GM06990 (cell line): Measurements from ENCODE around the gene NPAS3.

Experiments
- DNase-seq: peaks from one replicate; pipeline ENCODE4 v3.0.0-alpha.2; 2011; ENCODE audit not compliant: insufficient read length; ENCODE audit errors: extremely low read depth
- H3K27me3 ChIP-seq: replicated peaks from 2 replicates; pipeline ENCODE4 v1.6.0; 2011; ENCODE audit warnings: low read length; ENCODE audit not compliant: control insufficient read depth, insufficient read depth
- H3K36me3 ChIP-seq: 2 replicates; pipeline ENCODE4 v1.5.1; 2011; ENCODE audit warnings: low read length; ENCODE audit not compliant: control insufficient read depth, insufficient read depth
- H3K4me3 ChIP-seq: replicated peaks from 2 replicates; pipeline ENCODE4 v1.5.1; 2011; ENCODE audit warnings: low read depth, mild to moderate bottlenecking, control low read depth, low read length
- TF ChIP-seq, protein P1 (sequence below): IDR thresholded peaks from 2 replicates; pipeline ENCODE4 v1.5.1; 2011; ENCODE audit warnings: low read length, control low read depth, mild to moderate bottlenecking, inconsistent platforms; ENCODE audit not compliant: insufficient read depth, poor library complexity, severe bottlenecking

Gene NPAS3

DNA sequence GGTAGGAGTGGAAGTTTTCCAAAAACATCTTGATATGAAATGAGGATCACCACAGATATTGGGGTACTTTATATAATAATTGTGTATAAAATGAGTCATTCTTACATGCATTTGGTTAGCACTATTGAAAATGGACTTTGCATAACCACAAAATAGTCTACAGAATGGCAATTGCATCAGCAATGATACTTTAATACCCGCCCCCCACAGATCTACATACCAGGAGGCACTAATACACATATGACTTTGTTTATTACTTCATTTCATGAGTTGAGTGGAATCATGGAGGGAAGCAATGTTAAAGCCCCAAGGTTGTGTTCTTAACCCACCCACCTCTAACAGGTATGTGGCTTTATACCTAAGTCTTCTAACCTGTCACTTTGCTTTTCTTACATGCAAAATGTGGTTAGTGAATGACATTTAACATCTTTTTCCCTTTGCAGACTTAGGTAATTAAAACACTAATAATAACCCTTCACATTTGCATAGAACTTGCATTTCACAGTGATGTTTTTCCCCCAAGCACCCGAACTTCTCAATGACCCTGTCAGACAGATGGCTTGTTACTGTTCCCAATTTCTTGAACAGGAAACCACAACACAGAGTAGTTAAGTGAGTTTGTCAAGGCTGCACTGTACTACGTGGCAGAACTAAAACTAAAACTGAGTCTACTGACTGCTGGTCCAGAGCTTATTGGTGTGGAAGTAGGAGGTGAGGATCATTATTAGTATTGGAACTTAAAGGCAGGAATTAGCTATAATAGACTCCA is 101.9 kb downstream of the NPAS3 start:
- Histone ChIP-seq H3K36me3 (no peaks in the 10 kb centered on the region), H3K4me3 (no peak overlapping the region), H3K27me3 (no peaks in the 10 kb centered on the region)
- TF ChIP-seq, protein P1, sequence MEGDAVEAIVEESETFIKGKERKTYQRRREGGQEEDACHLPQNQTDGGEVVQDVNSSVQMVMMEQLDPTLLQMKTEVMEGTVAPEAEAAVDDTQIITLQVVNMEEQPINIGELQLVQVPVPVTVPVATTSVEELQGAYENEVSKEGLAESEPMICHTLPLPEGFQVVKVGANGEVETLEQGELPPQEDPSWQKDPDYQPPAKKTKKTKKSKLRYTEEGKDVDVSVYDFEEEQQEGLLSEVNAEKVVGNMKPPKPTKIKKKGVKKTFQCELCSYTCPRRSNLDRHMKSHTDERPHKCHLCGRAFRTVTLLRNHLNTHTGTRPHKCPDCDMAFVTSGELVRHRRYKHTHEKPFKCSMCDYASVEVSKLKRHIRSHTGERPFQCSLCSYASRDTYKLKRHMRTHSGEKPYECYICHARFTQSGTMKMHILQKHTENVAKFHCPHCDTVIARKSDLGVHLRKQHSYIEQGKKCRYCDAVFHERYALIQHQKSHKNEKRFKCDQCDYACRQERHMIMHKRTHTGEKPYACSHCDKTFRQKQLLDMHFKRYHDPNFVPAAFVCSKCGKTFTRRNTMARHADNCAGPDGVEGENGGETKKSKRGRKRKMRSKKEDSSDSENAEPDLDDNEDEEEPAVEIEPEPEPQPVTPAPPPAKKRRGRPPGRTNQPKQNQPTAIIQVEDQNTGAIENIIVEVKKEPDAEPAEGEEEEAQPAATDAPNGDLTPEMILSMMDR = no peak
- DNase-seq = no peak

DNA sequence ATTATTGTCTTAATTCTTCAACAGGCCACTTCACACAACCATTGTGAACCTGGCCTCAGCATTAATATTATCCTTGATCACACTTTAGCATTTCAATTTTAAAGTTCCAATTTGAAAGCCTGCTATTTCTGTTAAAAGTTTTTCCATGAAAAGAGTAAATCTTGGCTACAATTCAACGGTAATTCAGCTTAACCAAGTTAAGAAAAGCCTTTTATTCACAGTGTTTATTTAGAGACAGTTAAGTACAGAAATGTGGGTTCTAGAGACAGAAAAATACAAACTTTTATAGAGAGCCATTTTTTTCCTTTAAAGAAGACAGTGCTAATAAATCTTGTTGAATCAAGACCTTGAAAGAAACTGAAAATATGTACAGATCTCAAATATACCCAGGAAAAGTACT is 103.9 kb downstream of the NPAS3 start:
- no peaks in the 10 kb centered on the region for H3K36me3 ChIP-seq
- H3K27me3 ChIP-seq = no peaks in the 10 kb centered on the region
- H3K4me3 ChIP-seq = no peak overlapping the region
- TF ChIP-seq, protein P1 = no peak
- no peak for DNase-seq

DNA sequence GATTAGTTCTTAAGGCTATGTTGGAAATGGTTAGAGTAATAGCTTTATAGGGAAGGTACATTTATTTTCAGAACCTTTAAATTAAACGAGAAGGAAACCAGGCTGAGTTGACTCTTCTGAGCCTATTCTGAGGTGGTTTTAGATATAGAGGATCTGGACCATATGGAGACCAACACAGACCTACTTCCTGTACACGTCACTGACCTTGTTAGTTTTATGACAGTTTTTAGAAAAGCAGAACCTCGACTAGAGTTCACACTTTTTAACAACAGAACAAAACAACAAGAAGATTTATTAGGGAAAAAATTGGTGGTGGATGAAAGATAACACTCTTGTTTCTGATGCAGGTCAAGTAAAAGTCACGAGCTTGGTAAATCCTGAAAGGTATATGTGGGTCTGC is 107.1 kb downstream of the NPAS3 start:
- no peak for DNase-seq
- no peaks in the 10 kb centered on the region for H3K36me3 ChIP-seq
- no peaks in the 10 kb centered on the region for H3K27me3 ChIP-seq
- TF ChIP-seq, protein P1 = no peak
- H3K4me3 ChIP-seq = no peak overlapping the region

DNA sequence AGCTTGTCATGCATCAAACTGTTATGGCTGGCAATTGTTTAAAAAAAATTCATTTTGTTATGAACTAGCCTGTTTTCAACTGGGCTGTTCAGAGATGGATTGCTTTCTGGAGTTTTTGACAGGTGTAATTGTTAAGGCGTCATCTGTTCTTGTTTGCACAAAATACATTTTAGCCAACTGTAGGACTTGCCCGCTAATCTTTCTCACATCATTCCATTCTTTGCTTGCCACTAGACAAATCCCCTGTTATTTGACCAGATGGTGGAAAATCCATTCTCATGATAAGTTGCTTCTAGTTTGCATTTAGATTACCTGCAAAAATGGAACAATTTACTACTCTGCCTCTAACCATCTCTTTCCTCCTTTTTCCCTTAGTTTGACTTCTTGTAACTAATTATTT is 114.3 kb downstream of the NPAS3 start:
- no peak for DNase-seq
- H3K4me3 ChIP-seq = no peak overlapping the region
- TF ChIP-seq, protein P1 = no peak
- H3K36me3 ChIP-seq = no peaks in the 10 kb centered on the region
- H3K27me3 ChIP-seq = no peaks in the 10 kb centered on the region

DNA sequence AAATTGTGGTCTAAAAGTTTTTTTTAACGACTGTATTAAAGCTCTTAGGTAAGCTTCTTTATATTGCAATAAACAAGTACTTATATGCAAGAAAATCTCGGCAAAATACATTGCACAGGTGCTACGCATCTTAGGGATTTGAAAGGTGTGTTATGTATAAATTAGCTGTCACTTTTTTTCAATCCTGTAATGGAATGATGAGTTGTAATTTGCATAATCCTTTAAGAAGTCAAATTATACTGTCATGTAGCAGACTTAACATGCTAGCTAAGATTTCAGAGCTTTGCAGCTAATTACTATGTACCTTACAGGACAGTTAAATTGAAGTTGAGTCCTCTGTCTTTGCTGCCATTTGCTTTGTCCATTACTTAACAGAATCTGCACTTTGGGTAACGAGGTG is 117.5 kb downstream of the NPAS3 start:
- TF ChIP-seq, protein P1 = no peak
- H3K36me3 ChIP-seq = no peaks in the 10 kb centered on the region
- no peaks in the 10 kb centered on the region for H3K27me3 ChIP-seq
- no peak overlapping the region for H3K4me3 ChIP-seq
- no peak for DNase-seq

DNA sequence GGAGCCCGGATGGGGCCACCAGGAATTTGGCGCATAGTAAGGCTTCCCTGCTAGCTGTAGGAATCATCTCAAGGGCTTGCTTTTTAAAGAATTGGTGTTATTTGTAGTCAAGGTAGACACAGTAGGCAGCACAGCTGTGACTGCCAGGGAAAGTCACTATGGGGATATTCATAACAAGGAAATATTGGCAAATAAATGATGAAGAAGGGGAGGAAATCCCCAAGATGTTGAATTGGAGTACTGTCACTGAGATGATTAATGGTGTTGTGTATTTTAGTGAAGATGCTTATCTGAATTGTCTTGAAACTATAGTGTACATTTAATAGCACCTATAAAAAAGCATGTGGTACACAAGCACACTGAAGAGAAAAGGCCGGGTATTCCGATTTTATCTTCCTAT is 118.9 kb downstream of the NPAS3 start:
- no peaks in the 10 kb centered on the region for H3K27me3 ChIP-seq
- DNase-seq = no peak
- no peaks in the 10 kb centered on the region for H3K36me3 ChIP-seq
- H3K4me3 ChIP-seq = no peak overlapping the region
- TF ChIP-seq, protein P1 = no peak
